ENCODE measurements around the gene RAI1.

RAI1 gene

DNA sequence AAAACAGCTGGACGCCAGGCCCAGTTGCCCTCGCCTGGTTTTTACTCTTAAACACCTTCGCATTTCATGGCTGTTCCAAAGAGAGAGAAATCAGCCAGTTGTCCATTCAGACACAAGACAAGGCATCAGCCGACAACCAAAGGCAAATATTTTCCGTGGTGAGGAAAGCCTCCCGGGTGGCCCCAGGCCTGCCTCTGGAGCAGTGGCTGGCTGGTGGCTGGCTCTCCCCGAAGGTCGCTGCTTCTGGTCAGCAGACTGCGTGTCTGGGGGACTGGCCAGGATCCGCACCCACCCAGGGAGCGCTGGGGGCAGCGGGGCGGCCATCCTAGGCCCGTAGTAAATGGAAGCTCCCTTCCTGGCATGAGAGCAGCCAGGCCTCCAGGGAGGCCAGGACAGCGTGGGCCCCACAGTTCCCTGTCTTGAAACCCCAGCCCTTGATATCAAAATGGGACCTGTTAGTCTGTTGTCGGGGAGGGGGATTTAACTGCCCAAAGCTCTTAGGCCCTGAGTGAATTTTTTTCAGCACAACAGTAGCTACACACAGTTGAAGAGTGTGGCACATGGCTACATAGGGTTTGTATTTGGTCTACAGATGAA, 97.9 kb downstream of the RAI1 start:
- H3K4me3 ChIP-seq (replicated peaks; ENCODE audit: low read depth, low read length) = no peak overlapping the region
- TF ChIP-seq, protein P1, sequence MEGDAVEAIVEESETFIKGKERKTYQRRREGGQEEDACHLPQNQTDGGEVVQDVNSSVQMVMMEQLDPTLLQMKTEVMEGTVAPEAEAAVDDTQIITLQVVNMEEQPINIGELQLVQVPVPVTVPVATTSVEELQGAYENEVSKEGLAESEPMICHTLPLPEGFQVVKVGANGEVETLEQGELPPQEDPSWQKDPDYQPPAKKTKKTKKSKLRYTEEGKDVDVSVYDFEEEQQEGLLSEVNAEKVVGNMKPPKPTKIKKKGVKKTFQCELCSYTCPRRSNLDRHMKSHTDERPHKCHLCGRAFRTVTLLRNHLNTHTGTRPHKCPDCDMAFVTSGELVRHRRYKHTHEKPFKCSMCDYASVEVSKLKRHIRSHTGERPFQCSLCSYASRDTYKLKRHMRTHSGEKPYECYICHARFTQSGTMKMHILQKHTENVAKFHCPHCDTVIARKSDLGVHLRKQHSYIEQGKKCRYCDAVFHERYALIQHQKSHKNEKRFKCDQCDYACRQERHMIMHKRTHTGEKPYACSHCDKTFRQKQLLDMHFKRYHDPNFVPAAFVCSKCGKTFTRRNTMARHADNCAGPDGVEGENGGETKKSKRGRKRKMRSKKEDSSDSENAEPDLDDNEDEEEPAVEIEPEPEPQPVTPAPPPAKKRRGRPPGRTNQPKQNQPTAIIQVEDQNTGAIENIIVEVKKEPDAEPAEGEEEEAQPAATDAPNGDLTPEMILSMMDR (IDR thresholded peaks at IDR 0.05; ENCODE audit: low read length, missing control alignments) = no peak
- no peak for DNase-seq (ENCODE audit: low read depth)

GRCh38 chr17:17780922-17781590, 99.8 kb downstream of the RAI1 start:
- TF ChIP-seq, protein P1 (IDR thresholded peaks at IDR 0.05; ENCODE audit: low read length, missing control alignments) = peak; percentile 51
- peak overlapping the region; percentile 32 for H3K4me3 ChIP-seq (replicated peaks; ENCODE audit: low read depth, low read length)
- peak; percentile 78 for DNase-seq (ENCODE audit: low read depth)

- TF ChIP-seq, protein P1 (IDR thresholded peaks at IDR 0.05; ENCODE audit: low read length, missing control alignments) = no peak
- H3K4me3 ChIP-seq (replicated peaks; ENCODE audit: low read depth, low read length) = peak overlapping the region; percentile 32
- DNase-seq (ENCODE audit: low read depth) = peak; percentile 45
These were observed 100.6 kb downstream of the RAI1 start for GRCh38 chr17:17781591-17782496.

- H3K4me3 ChIP-seq (replicated peaks; ENCODE audit: low read depth, low read length) = peak overlapping the region; percentile 36
- TF ChIP-seq, protein P1 (IDR thresholded peaks at IDR 0.05; ENCODE audit: low read length, missing control alignments) = no peak
- no peak for DNase-seq (ENCODE audit: low read depth)
These were observed 101.4 kb downstream of the RAI1 start for GRCh38 chr17:17782523-17783115.

DNA sequence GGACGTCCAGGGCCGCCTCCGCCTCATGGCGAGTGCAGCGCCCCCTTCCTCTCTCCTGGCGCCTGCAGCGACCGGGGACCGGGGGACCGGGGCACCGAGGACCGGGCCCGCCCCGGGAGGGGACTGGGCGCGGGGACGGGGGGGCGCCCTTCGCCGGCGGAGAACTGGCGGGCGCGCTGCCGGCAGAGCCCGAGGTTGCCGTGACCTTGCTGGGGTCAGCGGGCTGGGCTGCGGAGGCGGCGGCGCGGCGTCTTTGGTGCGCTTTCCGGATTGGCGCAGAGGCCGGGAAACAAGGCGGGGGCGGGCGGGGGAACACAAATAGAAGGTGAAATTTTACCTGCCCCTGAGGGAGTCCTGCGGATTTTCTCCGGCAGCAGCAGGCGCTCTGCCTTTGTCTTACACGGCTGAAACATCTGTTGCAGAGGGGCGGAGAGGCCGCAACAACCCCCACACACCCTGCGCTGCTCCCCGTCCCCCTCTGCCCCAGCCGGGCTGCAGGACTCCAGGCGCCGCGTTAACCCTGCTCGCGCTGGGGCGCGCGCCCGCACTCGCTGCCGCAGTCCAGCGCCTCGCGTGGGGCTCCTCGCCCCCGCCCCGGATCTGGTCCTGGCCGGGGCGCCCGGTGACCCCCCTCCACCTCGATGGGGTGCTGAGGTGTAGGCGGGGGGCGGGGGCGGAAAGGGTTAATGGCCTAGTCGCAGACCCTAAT, 102.0 kb downstream of the RAI1 start:
- DNase-seq (ENCODE audit: low read depth) = peak; percentile 21
- H3K4me3 ChIP-seq (replicated peaks; ENCODE audit: low read depth, low read length) = peak overlapping the region; percentile 36
- TF ChIP-seq, protein P1 (IDR thresholded peaks at IDR 0.05; ENCODE audit: low read length, missing control alignments) = no peak
